Nephron (organoid): ENCODE measurements around the gene TUFM.
"Not testable (repeated sequence)": the region's sequence is repeated elsewhere in the genome, so short reads cannot be mapped to it uniquely, and the experiment has no call there.

Source experiments
- H3K27ac Mint-ChIP-seq, 3 experiments: 2 replicates each; pipeline ENCODE4 v1.8.0; 2020; ENCODE audit warnings: mixed read lengths in 3 of 3, mild to moderate bottlenecking in 2 of 3, moderate library complexity in 1 of 3
- H3K27me3 Mint-ChIP-seq: 2 replicates; pipeline ENCODE4 v1.8.0; 2021; ENCODE audit warnings: low read depth, mild to moderate bottlenecking, moderate library complexity, mixed read lengths
- H3K36me3 Mint-ChIP-seq: 2 replicates; pipeline ENCODE4 v1.8.0; 2020; ENCODE audit warnings: low read depth, mixed read lengths
- H3K4me1 Mint-ChIP-seq: 2 replicates; pipeline ENCODE4 v1.8.0; 2020; ENCODE audit warnings: mixed read lengths
- H3K4me3 Mint-ChIP-seq, 3 experiments: 2 replicates each; pipeline ENCODE4 v1.8.0; 2020; ENCODE audit warnings: mild to moderate bottlenecking in 3 of 3, mixed read lengths in 3 of 3, moderate library complexity in 2 of 3
- H3K9me3 Mint-ChIP-seq: 2 replicates; pipeline ENCODE4 v1.8.0; 2020; ENCODE audit warnings: mixed read lengths
- CTCF ChIP-seq, 3 experiments: fragments of 200-600 bp; sonication (generic); IDR thresholded peaks; one replicate each; pipeline ENCODE4 v1.5.0; 2021; ENCODE audit warnings: antibody characterized with exemption in 3 of 3; ENCODE audit not compliant: unreplicated experiment in 3 of 3

TUFM gene

GRCh38 chr16:28846080-28846932 lies at the start of gene TUFM:
TSS of gene TUFM (minus strand) at chr16:28846348. CDS start at chr16:28846269, 79 bp downstream.
- no peaks in the 10 kb centered on the region for H3K27me3 Mint-ChIP-seq
- no peaks in the 10 kb centered on the region for H3K9me3 Mint-ChIP-seq

GRCh38 chr16:28895609-28896008 lies 49.5 kb upstream of the TUFM start:
- no peaks in the 10 kb centered on the region for H3K4me1 Mint-ChIP-seq
- H3K27ac Mint-ChIP-seq: no peak overlapping the region
- no peak for TF ChIP-seq CTCF (IDR thresholded peaks at IDR 0.05; ENCODE audit: unreplicated experiment in 3 of 3)
- H3K36me3 Mint-ChIP-seq: peaks cover 3% of the 10 kb centered on the region
- no peaks in the 10 kb centered on the region for H3K27me3 Mint-ChIP-seq
- H3K9me3 Mint-ChIP-seq: no peaks in the 10 kb centered on the region
- no peak overlapping the region for H3K4me3 Mint-ChIP-seq

More at GRCh38 chr16:28846080-28846932, at the start of gene TUFM:
- peaks cover 19% of the 10 kb centered on the region for H3K4me1 Mint-ChIP-seq
- peaks cover 29% of the 10 kb centered on the region for H3K36me3 Mint-ChIP-seq
- TF ChIP-seq CTCF (IDR thresholded peaks at IDR 0.05; ENCODE audit: unreplicated experiment in 3 of 3): peak; percentile 69 to 77 (median 71)
- H3K27ac Mint-ChIP-seq: peak within 1 kb of the TSS; percentile 82 to 96 (median 89)
- H3K4me3 Mint-ChIP-seq: peak within 1 kb of the TSS; percentile 95 to 98 (median 98)

- Mint-ChIP-seq H3K4me3 (no peak overlapping the region), H3K9me3 (no peaks in the 10 kb centered on the region), H3K4me1 (no peaks in the 10 kb centered on the region), H3K36me3 (no peaks in the 10 kb centered on the region), H3K27me3 (no peaks in the 10 kb centered on the region), H3K27ac (no peak overlapping the region)
- TF ChIP-seq CTCF (IDR thresholded peaks at IDR 0.05; ENCODE audit: unreplicated experiment in 3 of 3): no peak
Measured at GRCh38 chr16:28893291-28893690, 47.1 kb upstream of the TUFM start.

- TF ChIP-seq CTCF (IDR thresholded peaks at IDR 0.05; ENCODE audit: unreplicated experiment in 3 of 3): no peak
- no peak overlapping the region for H3K27ac Mint-ChIP-seq
Measured at GRCh38 chr16:28891964-28892890, 46.1 kb upstream of the TUFM start.

GRCh38 chr16:28890355-28890754 lies 44.2 kb upstream of the TUFM start:
- not testable (repeated sequence) for H3K9me3 Mint-ChIP-seq, H3K27me3 Mint-ChIP-seq, H3K36me3 Mint-ChIP-seq, H3K4me1 Mint-ChIP-seq, H3K4me3 Mint-ChIP-seq, H3K27ac Mint-ChIP-seq

More at GRCh38 chr16:28891964-28892890, 46.1 kb upstream of the TUFM start:
- Mint-ChIP-seq H3K27me3 (no peaks in the 10 kb centered on the region), H3K4me3 (no peak overlapping the region), H3K4me1 (no peaks in the 10 kb centered on the region), H3K9me3 (no peaks in the 10 kb centered on the region), H3K36me3 (no peaks in the 10 kb centered on the region)

- Mint-ChIP-seq H3K27me3 (no peaks in the 10 kb centered on the region), H3K36me3 (no peaks in the 10 kb centered on the region), H3K9me3 (no peaks in the 10 kb centered on the region)
Measured at GRCh38 chr16:28886945-28887344, 40.8 kb upstream of the TUFM start.

More at GRCh38 chr16:28886945-28887344, 40.8 kb upstream of the TUFM start:
- peaks cover 13% of the 10 kb centered on the region for H3K4me1 Mint-ChIP-seq
- no peak overlapping the region for H3K4me3 Mint-ChIP-seq
- no peak overlapping the region for H3K27ac Mint-ChIP-seq
- no peak for TF ChIP-seq CTCF (IDR thresholded peaks at IDR 0.05; ENCODE audit: unreplicated experiment in 3 of 3)
